ENCODE measurements around the gene WDFY4.

GRCh38 chr10:48926764-48927540 lies 242.3 kb downstream of the WDFY4 start:
- TF ChIP-seq CTCF (IDR thresholded peaks at IDR 0.05) (no peak), POLR2A (IDR thresholded peaks at IDR 0.05) (no peak)
